GM23338 (cell line): ENCODE data around the gene KRTAP9-4. TPM values are rescaled to one million over a fixed set of nuclear protein-coding genes. Genes with fewer than 3 reads are reported as not detected.
"Not testable (repeated sequence)": the region's sequence is repeated elsewhere in the genome, so short reads cannot be mapped to it uniquely, and the experiment has no call there.

ENCODE experiments used
- ATAC-seq: fragments of 200-7000 bp; cut with Tn5 transposase; 3 replicates; pipeline ENCODE4 v1.9.1; 2020
- DNase-seq: peaks from one replicate; pipeline ENCODE4 v3.0.0-alpha.2; 2015; ENCODE audit warnings: low spot score
- H2AFZ ChIP-seq: fragments of 200-600 bp; sonication (generic); 2 replicates; pipeline ENCODE4 v1.8.0; 2016; ENCODE audit warnings: antibody characterized with exemption, mild to moderate bottlenecking, moderate library complexity
- H3F3A ChIP-seq: fragments of 200-600 bp; sonication (generic); replicated peaks from 2 replicates; pipeline ENCODE4 v1.8.0; 2017; ENCODE audit warnings: antibody characterized with exemption, mixed run types, low read depth
- H3K27ac ChIP-seq: fragments of 200-600 bp; sonication (generic); 2 replicates; pipeline ENCODE4 v1.6.1; 2016; ENCODE audit warnings: low read depth
- H3K27me3 ChIP-seq: fragments of 200-600 bp; sonication (generic); 2 replicates; pipeline ENCODE4 v1.8.0; 2016; ENCODE audit warnings: mild to moderate bottlenecking, mixed run types, moderate library complexity; ENCODE audit not compliant: insufficient read depth
- H3K36me3 ChIP-seq: fragments of 200-600 bp; sonication (generic); 2 replicates; pipeline ENCODE4 v1.8.0; 2016; ENCODE audit warnings: mild to moderate bottlenecking; ENCODE audit not compliant: insufficient read depth
- H3K4me1 ChIP-seq: fragments of 200-600 bp; sonication (generic); 2 replicates; pipeline ENCODE4 v1.8.0; 2016; ENCODE audit warnings: mild to moderate bottlenecking, moderate library complexity; ENCODE audit not compliant: insufficient read depth
- H3K4me2 ChIP-seq: fragments of 200-600 bp; sonication (generic); 2 replicates; pipeline ENCODE4 v1.7.1; 2017; ENCODE audit warnings: mixed run types
- H3K4me3 ChIP-seq: fragments of 200-600 bp; sonication (generic); 2 replicates; pipeline ENCODE4 v1.6.1; 2016; ENCODE audit warnings: mixed run types
- H3K79me2 ChIP-seq: fragments of 200-600 bp; sonication (generic); replicated peaks from 2 replicates; pipeline ENCODE4 v1.8.0; 2017; ENCODE audit warnings: mild to moderate bottlenecking; ENCODE audit not compliant: insufficient read depth
- H3K9me2 ChIP-seq: fragments of 200-600 bp; sonication (generic); 2 replicates; pipeline ENCODE4 v1.8.0; 2017; ENCODE audit not compliant: insufficient read depth
- H4K20me1 ChIP-seq: fragments of 200-600 bp; sonication (generic); replicated peaks from 2 replicates; pipeline ENCODE4 v1.8.0; 2017; ENCODE audit warnings: mild to moderate bottlenecking; ENCODE audit not compliant: insufficient read depth
- H3K27ac Mint-ChIP-seq: 2 replicates; pipeline ENCODE4 v1.8.0; 2020; ENCODE audit warnings: inconsistent platforms, mild to moderate bottlenecking, moderate library complexity, mixed read lengths
- H3K27me3 Mint-ChIP-seq: 3 replicates; pipeline ENCODE4 v1.8.0; 2022; ENCODE audit warnings: low read depth, mild to moderate bottlenecking, moderate library complexity, mixed read lengths, inconsistent platforms; ENCODE audit not compliant: insufficient read depth, poor library complexity
- H3K36me3 Mint-ChIP-seq: 3 replicates; pipeline ENCODE4 v1.8.0; 2021; ENCODE audit warnings: low read depth, mild to moderate bottlenecking, inconsistent platforms, moderate library complexity, mixed read lengths
- H3K4me1 Mint-ChIP-seq: 3 replicates; pipeline ENCODE4 v1.8.0; 2020; ENCODE audit warnings: mild to moderate bottlenecking, inconsistent platforms, mixed read lengths
- H3K4me3 Mint-ChIP-seq: 3 replicates; pipeline ENCODE4 v1.8.0; 2021; ENCODE audit warnings: moderate library complexity, mild to moderate bottlenecking, inconsistent platforms, mixed read lengths
- H3K9me3 Mint-ChIP-seq: 3 replicates; pipeline ENCODE4 v1.8.0; 2020; ENCODE audit warnings: moderate library complexity, mild to moderate bottlenecking, inconsistent platforms, mixed read lengths
- CREB1 ChIP-seq: fragments of 250-450 bp; sonication (Bioruptor Pico); IDR thresholded peaks from 2 replicates; pipeline ENCODE4 v1.5.0; 2020; ENCODE audit warnings: low read depth, mild to moderate bottlenecking, moderate library complexity
- EZH2phosphoT487 ChIP-seq: fragments of 200-600 bp; sonication (generic); IDR thresholded peaks from one replicate; pipeline ENCODE4 v1.8.1; 2018; ENCODE audit warnings: antibody characterized with exemption; ENCODE audit not compliant: unreplicated experiment
- NANOG ChIP-seq: IDR thresholded peaks from 2 replicates; pipeline ENCODE4 v1.6.1; 2016; ENCODE audit warnings: antibody characterized with exemption, borderline replicate concordance
- POLR2AphosphoS5 ChIP-seq: IDR thresholded peaks from 2 replicates; pipeline ENCODE4 v1.6.1; 2016; ENCODE audit warnings: antibody characterized with exemption, low read depth
- ZNF462 ChIP-seq: fragments of 250-450 bp; sonication (Bioruptor Pico); IDR thresholded peaks from 2 replicates; pipeline ENCODE4 v1.5.0; 2020; ENCODE audit warnings: mild to moderate bottlenecking, moderate library complexity
- polyA plus RNA-seq: library from polyadenylated mRNA; unstranded; fragments of >200 nt; fragmentation: Nextera tagmentation; extraction: Ambion mirVana; gene quantifications from 2 replicates; pipeline ENCODE4 v1.2.1, GENCODE V29; 2016
- total RNA-seq: library from RNA; depleted of rRNA; stranded (reverse); fragments of >200 nt; shearing (Covaris generic); gene quantifications from 2 replicates; pipeline ENCODE4 v1.2.3, GENCODE V29; 2014

The KRTAP9-4 gene
- total and polyA plus RNA-seq, 2 experiments from 2014 or later, result not detected

DNA sequence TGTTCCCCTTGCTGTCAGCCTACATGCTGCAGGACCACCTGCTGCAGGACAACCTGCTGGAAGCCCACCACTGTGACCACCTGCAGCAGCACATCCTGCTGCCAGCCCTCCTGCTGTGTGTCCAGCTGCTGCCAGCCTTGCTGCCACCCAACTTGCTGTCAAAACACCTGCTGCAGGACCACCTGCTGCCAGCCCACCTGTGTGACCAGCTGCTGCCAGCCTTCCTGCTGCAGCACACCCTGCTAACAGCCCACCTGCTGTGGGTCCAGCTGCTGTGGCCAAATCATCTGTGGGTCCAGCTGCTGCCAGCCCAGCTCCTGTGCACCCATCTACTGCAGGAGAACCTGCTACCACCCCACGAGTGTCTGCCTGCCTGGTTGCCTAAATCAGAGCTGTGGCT, 21.8 kb downstream of the KRTAP9-4 start:
- H3K36me3 ChIP-seq, H3K9me3 Mint-ChIP-seq, H3K4me3 ChIP-seq: not testable (repeated sequence)

GRCh38 chr17:41271858-41272257, 22.4 kb downstream of the KRTAP9-4 start:
- no peaks in the 10 kb centered on the region for H4K20me1 ChIP-seq
- H3K27ac ChIP-seq, result no peak overlapping the region
- no peaks in the 10 kb centered on the region for H3K79me2 ChIP-seq
- no peaks in the 10 kb centered on the region for H3K9me3 Mint-ChIP-seq
- TF ChIP-seq EZH2phosphoT487 (no peak), CREB1 (CRISPR knock-in tag) (no peak), NANOG (no peak), ZNF462 (CRISPR knock-in tag) (no peak), POLR2AphosphoS5 (no peak)
- no peaks in the 10 kb centered on the region for H3K4me1 ChIP-seq
- ATAC-seq (no peak), DNase-seq (no peak)
- no peaks in the 10 kb centered on the region for H3K36me3 ChIP-seq
- no peaks in the 10 kb centered on the region for H3K36me3 Mint-ChIP-seq
- no peak overlapping the region for H3K4me3 ChIP-seq
- H2AFZ ChIP-seq, result no peak overlapping the region
- no peaks in the 10 kb centered on the region for H3K9me2 ChIP-seq
- H3K27me3 Mint-ChIP-seq, result peaks cover 2% of the 10 kb centered on the region
- H3F3A ChIP-seq, result no peaks in the 10 kb centered on the region
- no peak overlapping the region for H3K4me2 ChIP-seq
- H3K4me3 Mint-ChIP-seq, result no peak overlapping the region
- H3K27ac Mint-ChIP-seq, result no peak overlapping the region
- H3K27me3 ChIP-seq, result no peaks in the 10 kb centered on the region
- no peaks in the 10 kb centered on the region for H3K4me1 Mint-ChIP-seq

More for the DNA sequence above, 21.8 kb downstream of the KRTAP9-4 start:
- not testable (repeated sequence) for H3K36me3 Mint-ChIP-seq, H3K79me2 ChIP-seq, H4K20me1 ChIP-seq, H3K4me2 ChIP-seq, H3F3A ChIP-seq, H3K27me3 ChIP-seq, H2AFZ ChIP-seq, H3K27ac Mint-ChIP-seq, ATAC-seq, H3K4me3 Mint-ChIP-seq, H3K4me1 ChIP-seq, DNase-seq, H3K9me2 ChIP-seq, H3K27me3 Mint-ChIP-seq, H3K27ac ChIP-seq, H3K4me1 Mint-ChIP-seq

DNA sequence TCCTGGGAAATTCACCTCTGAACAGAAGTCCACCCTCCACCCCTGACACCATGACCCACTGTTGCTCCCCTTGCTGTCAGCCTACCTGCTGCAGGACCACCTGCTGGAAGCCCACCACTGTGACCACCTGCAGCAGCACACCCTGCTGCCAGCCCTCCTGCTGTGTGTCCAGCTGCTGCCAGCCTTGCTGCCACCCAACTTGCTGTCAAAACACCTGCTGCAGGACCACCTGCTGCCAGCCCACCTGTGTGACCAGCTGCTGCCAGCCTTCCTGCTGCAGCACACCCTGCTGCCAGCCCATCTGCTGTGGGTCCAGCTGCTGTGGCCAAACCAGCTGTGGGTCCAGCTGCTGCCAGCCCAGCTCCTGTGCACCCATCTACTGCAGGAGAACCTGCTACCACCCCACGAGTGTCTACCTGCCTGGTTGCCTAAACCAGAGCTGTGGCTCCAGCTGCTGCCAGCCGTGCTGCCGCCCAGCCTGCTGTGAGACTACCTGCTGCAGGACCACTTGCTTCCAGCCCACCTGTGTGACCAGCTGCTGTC, 26.2 kb downstream of the KRTAP9-4 start, which contains the start of gene KRTAP9-7:
Gene KRTAP9-7 (plus strand): TSS at position 51 of the 543 bp plus-strand sequence. CDS start 0 bp downstream, at position 51.
- H3K79me2 ChIP-seq, H3K9me2 ChIP-seq, H3K36me3 Mint-ChIP-seq, H3K27ac Mint-ChIP-seq, H3F3A ChIP-seq, H2AFZ ChIP-seq, H3K27ac ChIP-seq, H3K27me3 ChIP-seq, H4K20me1 ChIP-seq, H3K4me3 ChIP-seq, H3K9me3 Mint-ChIP-seq, ATAC-seq, H3K36me3 ChIP-seq, DNase-seq, H3K4me1 ChIP-seq, H3K4me1 Mint-ChIP-seq, H3K4me3 Mint-ChIP-seq, H3K4me2 ChIP-seq, H3K27me3 Mint-ChIP-seq: not testable (repeated sequence)
